Measurements from ENCODE around the gene HIPK2. TPM values are rescaled to one million over a fixed set of nuclear protein-coding genes. Genes with fewer than 3 reads are reported as not detected.

HIPK2 gene
- total RNA-seq, 1 experiment from 2014 or later = 35.2 TPM

- no peaks in the 10 kb centered on the region for H3K79me2 ChIP-seq (ENCODE audit: low read depth)
- no TSS peak for BruUV-seq (replicated peaks)
- no peak for DNase-seq
- H3K4me3 ChIP-seq = no peak overlapping the region
- no peaks in the 10 kb centered on the region for H4K20me1 ChIP-seq (ENCODE audit: insufficient read depth)
- no peaks in the 10 kb centered on the region for H3K4me1 ChIP-seq (replicated peaks; ENCODE audit: insufficient read depth)
- no peaks in the 10 kb centered on the region for H3K27me3 ChIP-seq (ENCODE audit: insufficient read depth, low read depth)
- no peaks in the 10 kb centered on the region for H3K9me2 ChIP-seq (ENCODE audit: insufficient read depth)
- no peak overlapping the region for H3K27ac ChIP-seq
- H3K4me2 ChIP-seq = no peak overlapping the region
- ChIA-PET CTCF (no interaction called here), POLR2A (ENCODE audit: unreplicated experiment) (no interaction called here)
- intact Hi-C loops (cut with micrococcal nuclease; ENCODE audit: unreplicated experiment) = loop anchor here (5.0 kb wide), 1 partner anchor 132 kb away; no protein-coding TSS in a partner anchor
- no peaks in the 10 kb centered on the region for H3F3A ChIP-seq (ENCODE audit: insufficient read depth, low read depth)
- H3K36me3 ChIP-seq (ENCODE audit: low read depth) = no peaks in the 10 kb centered on the region
- H2AFZ ChIP-seq = no peak overlapping the region
- TF ChIP-seq EZH2 (IDR thresholded peaks at IDR 0.05; ENCODE audit: low read depth) (no peak), CTCF (conservative IDR thresholded peaks at IDR 0.05) (no peak)
- no peaks in the 10 kb centered on the region for H3K9me3 ChIP-seq (ENCODE audit: insufficient read depth, low read depth)
Measured at GRCh38 chr7:139563856-139564255, 213.9 kb downstream of the HIPK2 start.

GRCh38 chr7:139562961-139563565, 214.7 kb downstream of the HIPK2 start:
- no peaks in the 10 kb centered on the region for H3K36me3 ChIP-seq (ENCODE audit: low read depth)
- no peaks in the 10 kb centered on the region for H3K27me3 ChIP-seq (ENCODE audit: insufficient read depth, low read depth)
- no TSS peak for BruUV-seq (replicated peaks)
- no peak overlapping the region for H3K4me3 ChIP-seq
- ChIA-PET POLR2A (ENCODE audit: unreplicated experiment) (no interaction called here), CTCF (interaction anchor here (0.6 kb wide), 1 partner anchor 62 kb away, joined by 3 read pairs; no protein-coding TSS in a partner anchor)
- no peak for TF ChIP-seq EZH2 (IDR thresholded peaks at IDR 0.05; ENCODE audit: low read depth)
- TF ChIP-seq CTCF (conservative IDR thresholded peaks at IDR 0.05) = no peak
- H4K20me1 ChIP-seq (ENCODE audit: insufficient read depth) = no peaks in the 10 kb centered on the region
- intact Hi-C loops (cut with micrococcal nuclease; ENCODE audit: unreplicated experiment) = loop anchor here (5.0 kb wide), 1 partner anchor 131 kb away; no protein-coding TSS in a partner anchor
- DNase-seq = no peak
- H2AFZ ChIP-seq = no peak overlapping the region
- no peak overlapping the region for H3K27ac ChIP-seq
- no peak overlapping the region for H3K4me2 ChIP-seq
- H3K4me1 ChIP-seq (replicated peaks; ENCODE audit: insufficient read depth) = no peaks in the 10 kb centered on the region
- H3K9me2 ChIP-seq (ENCODE audit: insufficient read depth) = no peaks in the 10 kb centered on the region
- H3K79me2 ChIP-seq (ENCODE audit: low read depth) = no peaks in the 10 kb centered on the region
- no peaks in the 10 kb centered on the region for H3F3A ChIP-seq (ENCODE audit: insufficient read depth, low read depth)
- no peaks in the 10 kb centered on the region for H3K9me3 ChIP-seq (ENCODE audit: insufficient read depth, low read depth)

- Histone ChIP-seq H3K9me3 (ENCODE audit: insufficient read depth, low read depth) (no peaks in the 10 kb centered on the region), H3K36me3 (ENCODE audit: low read depth) (no peaks in the 10 kb centered on the region), H4K20me1 (ENCODE audit: insufficient read depth) (no peaks in the 10 kb centered on the region), H3K4me3 (no peak overlapping the region), H3K27ac (no peak overlapping the region), H3K27me3 (ENCODE audit: insufficient read depth, low read depth) (no peaks in the 10 kb centered on the region), H2AFZ (no peak overlapping the region), H3F3A (ENCODE audit: insufficient read depth, low read depth) (no peaks in the 10 kb centered on the region), H3K4me2 (no peak overlapping the region), H3K9me2 (ENCODE audit: insufficient read depth) (no peaks in the 10 kb centered on the region), H3K79me2 (ENCODE audit: low read depth) (no peaks in the 10 kb centered on the region), H3K4me1 (replicated peaks; ENCODE audit: insufficient read depth) (no peaks in the 10 kb centered on the region)
- CTCF ChIA-PET = interaction anchor here (0.6 kb wide), 1 partner anchor 62 kb away, joined by 3 read pairs; no protein-coding TSS in a partner anchor
- DNase-seq = no peak
- POLR2A ChIA-PET (ENCODE audit: unreplicated experiment) = no interaction called here
- no TSS peak for BruUV-seq (replicated peaks)
- intact Hi-C loops (cut with micrococcal nuclease; ENCODE audit: unreplicated experiment) = loop anchor here (5.0 kb wide), 1 partner anchor 130 kb away; no protein-coding TSS in a partner anchor
- TF ChIP-seq CTCF (conservative IDR thresholded peaks at IDR 0.05) (no peak), EZH2 (IDR thresholded peaks at IDR 0.05; ENCODE audit: low read depth) (no peak)
Measured at GRCh38 chr7:139562491-139562890, 215.3 kb downstream of the HIPK2 start.
